Gastrocnemius medialis (tissue), 4 donors: ENCODE results near the gene TFCP2L1. TPM values are rescaled to one million over a fixed set of nuclear protein-coding genes. Genes with fewer than 3 reads are reported as not detected.

Experiments
- ATAC-seq, 2 donors: fragments of 150-250 bp; one replicate each; pipeline ENCODE4 v1.9.1; 2016
- DNase-seq, 2 donors: peaks; one replicate each; pipeline ENCODE4 v3.0.0-alpha.2; 2019
- H3K27ac ChIP-seq, 4 donors: fragments of 200-600 bp; sonication (generic); 1 replicate in 1 of 4; 2 replicates in 3 of 4; pipeline ENCODE4 v1.5.1; 2016 to 2018; ENCODE audit warnings: mild to moderate bottlenecking in 2 of 4, moderate library complexity in 1 of 4
- H3K27me3 ChIP-seq, 3 donors: fragments of 200-600 bp; sonication (generic) in 2 of 3; 1 replicate in 1 of 3; 2 replicates in 2 of 3; pipeline versions ENCODE4 v1.5.1 to v1.6.0; 2016 to 2019; ENCODE audit warnings: mild to moderate bottlenecking in 1 of 3, moderate library complexity in 1 of 3
- H3K36me3 ChIP-seq, 2 donors: fragments of 200-600 bp; sonication (generic) in 1 of 2; one replicate each; pipeline ENCODE4 v1.5.1; 2017 to 2018
- H3K4me1 ChIP-seq, 2 donors: fragments of 200-600 bp; sonication (generic) in 1 of 2; one replicate each; pipeline ENCODE4 v1.5.1; 2016 to 2017; ENCODE audit warnings: mild to moderate bottlenecking in 2 of 2
- H3K4me3 ChIP-seq, 4 donors: fragments of 200-600 bp; sonication (generic) in 3 of 4; 1 replicate in 1 of 4; 2 replicates in 3 of 4; pipeline ENCODE4 v1.5.1; 2016 to 2019; ENCODE audit warnings: mild to moderate bottlenecking in 2 of 4
- H3K9me3 ChIP-seq, 3 donors: fragments of 200-600 bp; sonication (generic) in 2 of 3; 1 replicate in 1 of 3; 2 replicates in 2 of 3; pipeline ENCODE4 v1.5.1; 2016 to 2019
- CTCF ChIP-seq, 5 experiments: fragments of 450-650 bp in 3 of 5; fragments of 200-600 bp in 2 of 5; sonication (generic) in 2 of 5; IDR thresholded peaks in 4 of 5; conservative IDR thresholded peaks in 1 of 5; 1 replicate in 4 of 5; 2 replicates in 1 of 5; pipeline ENCODE4 v1.5.1; 2016 to 2019; ENCODE audit warnings: antibody characterized with exemption in 5 of 5, mild to moderate bottlenecking in 3 of 5, moderate library complexity in 3 of 5
- POLR2A ChIP-seq, 2 donors: fragments of 450-650 bp; IDR thresholded peaks; one replicate each; pipeline ENCODE4 v1.6.1; 2017; ENCODE audit warnings: antibody characterized with exemption in 2 of 2, mild to moderate bottlenecking in 2 of 2, moderate library complexity in 2 of 2
- in situ Hi-C, 4 donors: fragments of 200-750 bp; cut with MboI; loops; one replicate each; pipeline versions ENCODE4 v1.15.0 to v1.8.0; 2017; ENCODE audit warnings: low sequenced_read_pairs in 4 of 4
- intact Hi-C: fragments of 100-400 bp; cut with DNase I; formaldehyde crosslinking; loops from one replicate; pipeline ENCODE4 v1.15.1; 2023; ENCODE audit warnings: low total_unique reads
- total RNA-seq, 4 donors: library from RNA; depleted of rRNA; stranded (reverse); fragments of >200 nt; gene quantifications; one replicate each; pipeline versions ENCODE4 v1.1.0 to v1.2.3, GENCODE V29; 2016

Gene TFCP2L1
- total RNA-seq, 4 donors from 2014 or later: 1.2 to 3.2 (median 1.8) TPM

DNA sequence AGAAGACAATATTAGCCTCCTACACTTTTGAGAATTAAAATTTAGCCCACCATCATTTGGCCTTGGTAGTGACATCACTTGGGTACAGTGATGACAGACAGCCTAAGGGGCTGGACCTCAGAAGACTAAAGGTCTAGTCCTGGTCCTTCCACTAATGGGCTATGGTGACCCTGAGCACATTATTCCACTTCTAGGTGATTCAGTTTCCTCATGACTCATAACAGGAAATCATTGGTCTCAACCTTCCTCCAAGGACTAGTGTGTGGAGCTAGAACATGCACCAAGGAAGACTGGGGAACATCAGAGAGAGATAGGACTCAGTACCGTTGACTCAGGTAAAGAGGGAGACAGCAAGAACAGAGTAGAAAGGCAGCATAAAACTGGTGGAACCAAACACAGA is 64.0 kb downstream of the TFCP2L1 start:
- H3K9me3 ChIP-seq: no peaks in the 10 kb centered on the region
- no peaks in the 10 kb centered on the region for H3K27me3 ChIP-seq
- H3K27ac ChIP-seq: no peak overlapping the region
- DNase-seq (no peak), ATAC-seq (no peak)
- in situ Hi-C loops: no loop called here
- H3K36me3 ChIP-seq: no peaks in the 10 kb centered on the region
- no peaks in the 10 kb centered on the region for H3K4me1 ChIP-seq
- no peak for TF ChIP-seq POLR2A (IDR thresholded peaks at IDR 0.05)
- H3K4me3 ChIP-seq: no peak overlapping the region
- intact Hi-C loops: loop anchor here (10.0 kb wide), 1 partner anchor 76 kb away; no protein-coding TSS in a partner anchor

DNA sequence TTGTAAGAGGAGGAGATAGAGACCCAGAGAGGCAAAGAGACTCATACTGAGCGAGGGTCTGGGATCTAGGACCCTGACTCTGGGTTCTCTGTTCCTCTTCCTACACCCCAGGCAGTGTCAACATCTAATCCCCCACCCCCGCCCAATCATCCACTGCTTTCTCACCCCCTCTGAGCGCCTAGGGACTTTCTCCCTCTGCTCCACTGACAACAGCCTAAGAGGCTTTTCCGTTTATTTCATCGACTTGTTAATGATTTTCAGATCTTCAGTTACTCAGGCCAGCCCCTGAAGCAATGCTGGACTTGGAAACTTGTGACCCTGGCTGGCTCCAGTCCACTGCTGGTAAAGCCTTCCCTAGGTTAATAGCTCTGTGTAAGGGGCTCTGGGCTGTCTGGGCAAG is 65.1 kb downstream of the TFCP2L1 start:
- Histone ChIP-seq H3K27ac (no peak overlapping the region), H3K27me3 (no peaks in the 10 kb centered on the region), H3K36me3 (no peaks in the 10 kb centered on the region), H3K4me3 (no peak overlapping the region), H3K4me1 (no peaks in the 10 kb centered on the region), H3K9me3 (no peaks in the 10 kb centered on the region)
- intact Hi-C loops (loop anchor here (10.0 kb wide), 1 partner anchor 75 kb away; no protein-coding TSS in a partner anchor), in situ Hi-C loops (no loop called here)
- no peak for TF ChIP-seq CTCF (IDR thresholded peaks at IDR 0.05 in 4 of 5, conservative IDR thresholded peaks at IDR 0.05 in 1 of 5)
- no peak for TF ChIP-seq POLR2A (IDR thresholded peaks at IDR 0.05)
- ATAC-seq (no peak), DNase-seq (no peak)

DNA sequence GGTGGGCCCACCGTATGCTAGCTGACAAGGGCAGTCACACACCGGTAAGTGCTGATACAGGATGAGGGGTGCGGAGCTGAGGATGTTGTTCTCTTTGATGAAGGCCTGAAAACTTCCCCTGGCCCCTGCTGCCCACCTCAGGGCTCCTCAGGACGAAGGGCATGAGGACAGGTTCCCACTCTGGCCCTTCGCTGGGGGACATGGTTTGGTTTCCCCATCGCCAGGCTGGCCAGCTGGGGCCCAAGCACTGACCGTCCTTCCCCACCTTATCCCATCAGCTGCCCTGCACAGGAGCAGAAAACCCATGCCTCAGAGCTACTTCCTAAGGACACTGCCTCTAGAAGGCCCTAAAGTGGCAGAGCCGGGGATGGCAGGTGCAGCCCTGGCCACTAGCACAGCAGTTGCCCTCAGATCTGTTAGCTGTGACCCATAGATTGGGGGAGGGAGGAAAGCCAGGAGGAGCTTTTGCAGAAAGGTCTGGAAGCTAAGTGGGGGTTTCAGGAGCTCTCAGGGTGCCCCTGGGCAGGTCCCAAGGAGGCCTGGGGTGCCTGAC is 66.5 kb downstream of the TFCP2L1 start:
- Histone ChIP-seq H3K4me1 (no peaks in the 10 kb centered on the region), H3K36me3 (no peaks in the 10 kb centered on the region), H3K9me3 (no peaks in the 10 kb centered on the region), H3K27ac (no peak overlapping the region), H3K4me3 (no peak overlapping the region), H3K27me3 (no peaks in the 10 kb centered on the region)
- ATAC-seq: no peak
- TF ChIP-seq CTCF (IDR thresholded peaks at IDR 0.05 in 4 of 5, conservative IDR thresholded peaks at IDR 0.05 in 1 of 5) (no peak), POLR2A (IDR thresholded peaks at IDR 0.05) (no peak)
- DNase-seq: no peak
- intact Hi-C loops (no loop called here), in situ Hi-C loops (no loop called here)

- Histone ChIP-seq H3K4me1 (no peaks in the 10 kb centered on the region), H3K9me3 (no peaks in the 10 kb centered on the region), H3K36me3 (no peaks in the 10 kb centered on the region), H3K4me3 (no peak overlapping the region), H3K27ac (no peak overlapping the region), H3K27me3 (no peaks in the 10 kb centered on the region)
- intact Hi-C loops: no loop called here
- DNase-seq: no peak
- in situ Hi-C loops: no loop called here
- no peak for ATAC-seq
- TF ChIP-seq POLR2A (IDR thresholded peaks at IDR 0.05) (no peak), CTCF (IDR thresholded peaks at IDR 0.05 in 4 of 5, conservative IDR thresholded peaks at IDR 0.05 in 1 of 5) (no peak)
Observed at GRCh38 chr2:121217627-121218026, 67.4 kb downstream of the TFCP2L1 start.

DNA sequence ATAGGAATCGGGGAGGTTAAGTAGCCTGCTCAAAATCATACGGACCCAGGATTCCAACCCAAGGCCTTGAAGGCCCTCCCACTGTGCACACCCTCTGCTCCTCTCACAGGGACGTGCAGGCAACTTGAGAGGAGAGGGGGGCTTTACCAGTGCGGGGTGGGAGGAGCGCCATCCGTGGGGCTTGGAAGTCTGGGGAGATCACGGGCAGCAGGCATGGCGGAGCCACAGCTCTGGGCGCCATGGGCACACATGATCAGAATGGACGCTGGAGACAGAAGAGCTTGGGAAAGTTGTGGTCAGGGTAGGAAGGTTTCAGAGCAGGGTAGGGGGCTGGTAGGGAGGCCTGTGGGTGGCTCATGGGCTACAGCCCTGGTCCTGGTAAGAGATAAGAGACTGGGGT is 70.7 kb downstream of the TFCP2L1 start:
- ATAC-seq: no peak
- Histone ChIP-seq H3K27ac (no peak overlapping the region), H3K27me3 (no peaks in the 10 kb centered on the region), H3K36me3 (no peaks in the 10 kb centered on the region), H3K4me1 (no peaks in the 10 kb centered on the region), H3K4me3 (no peak overlapping the region), H3K9me3 (no peaks in the 10 kb centered on the region)
- intact Hi-C loops: no loop called here
- TF ChIP-seq CTCF (IDR thresholded peaks at IDR 0.05 in 4 of 5, conservative IDR thresholded peaks at IDR 0.05 in 1 of 5) (no peak), POLR2A (IDR thresholded peaks at IDR 0.05) (no peak)
- DNase-seq: no peak
- in situ Hi-C loops: no loop called here
